ENCODE data around the gene RNF5.

The RNF5 gene

DNA sequence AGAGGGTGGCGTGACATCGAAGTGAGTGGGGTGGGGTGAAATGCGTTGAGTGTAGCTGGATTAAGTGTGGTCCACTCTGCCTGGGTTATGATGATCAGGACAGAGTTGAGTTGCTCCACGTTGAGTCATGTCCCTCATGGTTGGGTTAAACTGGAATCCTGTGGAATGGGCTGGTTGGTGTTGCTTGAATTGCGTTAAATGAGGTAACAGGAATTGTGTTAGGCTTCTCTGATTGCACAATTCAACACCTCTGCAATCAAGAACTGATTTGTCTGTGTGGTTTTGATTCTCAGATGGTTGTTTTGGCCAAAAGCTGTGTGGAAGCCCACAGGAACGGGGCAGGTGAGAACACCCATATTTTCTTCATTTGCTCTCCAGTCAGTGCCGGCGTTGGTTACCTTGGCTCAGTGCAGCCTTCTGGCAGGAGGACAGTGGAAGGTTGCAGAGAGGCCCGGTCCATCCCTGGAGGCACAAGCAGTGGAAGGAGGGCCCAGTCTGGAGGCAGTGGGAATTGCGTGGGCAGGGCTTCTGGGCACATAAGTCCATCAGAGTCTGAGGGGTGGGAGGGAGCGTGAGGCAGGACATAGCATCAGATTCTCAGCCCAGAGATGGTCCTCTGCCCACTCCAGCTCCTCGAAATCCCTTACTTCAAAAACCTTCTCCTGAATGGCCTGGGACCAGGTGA, 34.0 kb downstream of the RNF5 start:
- Mint-ChIP-seq H3K4me3 (no peak overlapping the region), H3K4me1 (peaks cover 17% of the 10 kb centered on the region), H3K9me3 (no peaks in the 10 kb centered on the region), H3K36me3 (no peaks in the 10 kb centered on the region), H3K27ac (no peak overlapping the region), H3K27me3 (no peaks in the 10 kb centered on the region)
- ATAC-seq (ENCODE audit: low read depth): no peak
- no peak for DNase-seq (ENCODE audit: low spot score in 2 of 2)

DNA sequence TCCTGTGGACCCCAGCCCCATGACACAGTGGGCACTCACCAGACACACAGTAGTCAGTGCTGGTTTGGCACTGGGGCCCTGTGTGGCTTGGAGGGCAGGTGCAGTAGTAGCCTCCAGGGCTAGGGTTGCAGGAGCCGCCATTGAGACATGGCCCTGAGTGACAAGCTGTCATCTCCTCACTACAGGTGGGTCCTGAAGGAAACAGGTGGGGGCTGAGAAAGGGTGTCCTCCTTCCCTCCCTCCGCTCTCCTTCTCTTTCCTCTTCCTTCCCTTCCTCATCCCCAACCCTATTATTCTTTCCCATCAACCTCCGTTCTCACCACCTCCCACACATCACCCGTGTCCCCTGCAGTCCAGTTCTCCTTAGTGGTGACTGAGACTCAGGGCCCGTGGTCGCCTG, 35.4 kb downstream of the RNF5 start:
- peaks cover 12% of the 10 kb centered on the region for H3K4me1 Mint-ChIP-seq
- no peaks in the 10 kb centered on the region for H3K36me3 Mint-ChIP-seq
- H3K4me3 Mint-ChIP-seq: no peak overlapping the region
- DNase-seq (ENCODE audit: low spot score in 2 of 2): no peak
- ATAC-seq (ENCODE audit: low read depth): no peak
- H3K27ac Mint-ChIP-seq: peak overlapping the region; percentile 19
- H3K27me3 Mint-ChIP-seq: no peaks in the 10 kb centered on the region
- H3K9me3 Mint-ChIP-seq: no peaks in the 10 kb centered on the region

DNA sequence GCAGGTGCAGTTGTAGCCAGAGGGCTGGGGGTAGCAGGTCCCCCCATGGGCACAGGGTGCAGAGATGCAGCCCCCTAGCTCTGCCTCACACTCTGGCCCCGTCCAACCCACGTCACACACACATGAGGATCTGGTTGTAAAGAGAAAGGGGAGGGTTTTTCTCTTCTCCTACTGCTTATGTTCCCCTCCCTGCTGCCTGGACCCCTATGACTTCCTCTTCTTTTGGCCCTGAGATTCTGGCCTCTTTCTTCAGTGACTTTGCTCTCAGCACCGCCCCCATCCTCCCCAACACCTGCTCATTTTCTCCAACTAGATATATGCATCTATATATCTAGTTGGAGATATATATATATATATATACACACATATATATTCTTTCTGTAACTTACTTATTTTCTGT, 35.9 kb downstream of the RNF5 start:
- H3K4me1 Mint-ChIP-seq: peaks cover 12% of the 10 kb centered on the region
- no peaks in the 10 kb centered on the region for H3K27me3 Mint-ChIP-seq
- no peak for DNase-seq (ENCODE audit: low spot score in 2 of 2)
- no peaks in the 10 kb centered on the region for H3K36me3 Mint-ChIP-seq
- no peak overlapping the region for H3K4me3 Mint-ChIP-seq
- no peak for ATAC-seq (ENCODE audit: low read depth)
- H3K27ac Mint-ChIP-seq: peak overlapping the region; percentile 19
- H3K9me3 Mint-ChIP-seq: no peaks in the 10 kb centered on the region

DNA sequence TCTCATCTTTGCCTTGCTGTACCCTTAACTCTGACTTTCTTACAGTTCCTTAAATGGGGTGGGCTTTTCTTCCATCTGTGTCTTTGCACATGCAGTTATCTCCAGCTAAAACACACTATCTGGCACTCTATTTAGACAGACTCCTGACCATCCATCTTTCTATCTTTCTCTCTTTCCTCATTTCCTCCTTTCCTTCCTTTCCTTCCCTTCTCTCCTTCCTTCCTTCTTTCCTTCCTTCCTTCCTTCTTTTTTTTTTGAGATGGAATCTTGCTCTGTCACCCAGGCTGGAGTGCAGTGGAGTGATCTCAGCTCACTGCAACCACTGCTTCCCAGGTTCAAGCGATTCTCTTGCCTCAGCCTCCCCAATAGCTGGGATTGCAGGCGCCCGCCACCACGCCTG, 37.4 kb downstream of the RNF5 start:
- no peak for DNase-seq (ENCODE audit: low spot score in 2 of 2)
- ATAC-seq (ENCODE audit: low read depth): no peak
- peaks cover 17% of the 10 kb centered on the region for H3K4me1 Mint-ChIP-seq
- H3K4me3 Mint-ChIP-seq: no peak overlapping the region
- no peaks in the 10 kb centered on the region for H3K36me3 Mint-ChIP-seq
- no peaks in the 10 kb centered on the region for H3K9me3 Mint-ChIP-seq
- H3K27me3 Mint-ChIP-seq: no peaks in the 10 kb centered on the region
- H3K27ac Mint-ChIP-seq: no peak overlapping the region

DNA sequence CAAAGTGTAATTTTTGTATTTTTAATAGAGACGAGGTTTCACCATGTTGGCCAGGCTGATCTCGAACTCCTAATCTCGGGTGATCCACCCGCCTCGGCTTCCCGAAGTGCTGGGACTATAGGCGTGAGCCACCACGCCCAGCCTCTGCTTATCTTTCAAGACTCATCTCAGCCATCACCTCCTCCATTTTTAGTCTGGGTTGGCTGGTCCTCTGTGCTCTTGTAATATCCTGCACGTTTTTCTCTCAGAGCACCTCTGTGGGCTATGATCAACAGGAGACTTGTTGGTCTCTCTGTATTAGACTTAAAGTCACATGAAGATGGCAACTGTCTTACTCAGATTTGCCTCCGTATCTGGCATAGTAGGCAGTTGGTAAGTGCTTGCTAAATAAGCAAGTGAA, 38.1 kb downstream of the RNF5 start:
- ATAC-seq (ENCODE audit: low read depth) (no peak), DNase-seq (ENCODE audit: low spot score in 2 of 2) (no peak)
- no peaks in the 10 kb centered on the region for H3K36me3 Mint-ChIP-seq
- no peak overlapping the region for H3K4me3 Mint-ChIP-seq
- peaks cover 17% of the 10 kb centered on the region for H3K4me1 Mint-ChIP-seq
- H3K27me3 Mint-ChIP-seq: no peaks in the 10 kb centered on the region
- H3K27ac Mint-ChIP-seq: no peak overlapping the region
- no peaks in the 10 kb centered on the region for H3K9me3 Mint-ChIP-seq

DNA sequence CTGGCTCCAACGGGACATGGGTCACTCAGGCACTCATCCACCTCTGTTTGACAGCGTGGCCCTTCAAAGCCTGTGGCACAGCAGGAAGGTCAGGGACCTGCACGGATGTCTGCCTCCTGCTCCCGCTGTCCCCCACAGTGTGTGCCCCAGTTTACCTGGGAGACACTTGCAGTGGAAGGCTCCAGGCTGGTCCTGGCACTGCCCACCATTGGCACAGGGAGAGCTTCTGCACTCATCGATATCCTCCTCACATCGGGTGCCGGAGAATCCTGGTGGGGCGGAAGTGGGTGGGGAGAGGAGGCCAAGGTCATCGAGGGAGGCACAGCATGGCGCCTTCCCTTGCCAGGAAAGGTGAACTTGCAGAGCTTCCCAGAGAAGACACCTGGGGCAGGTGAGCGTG, 38.8 kb downstream of the RNF5 start:
- no peaks in the 10 kb centered on the region for H3K27me3 Mint-ChIP-seq
- H3K36me3 Mint-ChIP-seq: no peaks in the 10 kb centered on the region
- no peak overlapping the region for H3K27ac Mint-ChIP-seq
- DNase-seq (ENCODE audit: low spot score in 2 of 2) (no peak), ATAC-seq (ENCODE audit: low read depth) (no peak)
- H3K4me1 Mint-ChIP-seq: peaks cover 21% of the 10 kb centered on the region
- H3K4me3 Mint-ChIP-seq: no peak overlapping the region
- H3K9me3 Mint-ChIP-seq: no peaks in the 10 kb centered on the region

DNA sequence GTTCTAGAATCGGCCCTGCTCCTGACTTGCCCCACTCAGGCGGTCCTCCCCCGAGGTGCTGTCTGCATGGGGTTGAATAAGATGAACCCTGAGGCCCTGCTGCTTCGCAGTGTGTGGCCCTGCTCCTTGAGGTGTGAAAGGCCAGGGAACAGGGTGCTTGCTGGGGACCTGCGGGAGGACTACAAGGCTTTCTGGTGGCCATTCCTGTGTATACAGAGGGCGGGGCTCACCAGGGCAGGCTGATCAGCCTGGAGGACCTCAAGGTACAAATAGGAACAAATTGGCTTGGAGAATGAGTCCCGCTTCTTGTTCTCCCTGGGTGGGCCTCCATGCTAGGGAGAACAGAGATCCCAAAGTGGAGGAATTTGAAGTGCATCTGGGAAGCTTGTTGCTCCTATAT, 40.0 kb downstream of the RNF5 start:
- peaks cover 31% of the 10 kb centered on the region for H3K4me1 Mint-ChIP-seq
- ATAC-seq (ENCODE audit: low read depth) (no peak), DNase-seq (ENCODE audit: low spot score in 2 of 2) (no peak)
- H3K27ac Mint-ChIP-seq: no peak overlapping the region
- no peaks in the 10 kb centered on the region for H3K36me3 Mint-ChIP-seq
- H3K9me3 Mint-ChIP-seq: no peaks in the 10 kb centered on the region
- H3K27me3 Mint-ChIP-seq: no peaks in the 10 kb centered on the region
- H3K4me3 Mint-ChIP-seq: no peak overlapping the region

DNA sequence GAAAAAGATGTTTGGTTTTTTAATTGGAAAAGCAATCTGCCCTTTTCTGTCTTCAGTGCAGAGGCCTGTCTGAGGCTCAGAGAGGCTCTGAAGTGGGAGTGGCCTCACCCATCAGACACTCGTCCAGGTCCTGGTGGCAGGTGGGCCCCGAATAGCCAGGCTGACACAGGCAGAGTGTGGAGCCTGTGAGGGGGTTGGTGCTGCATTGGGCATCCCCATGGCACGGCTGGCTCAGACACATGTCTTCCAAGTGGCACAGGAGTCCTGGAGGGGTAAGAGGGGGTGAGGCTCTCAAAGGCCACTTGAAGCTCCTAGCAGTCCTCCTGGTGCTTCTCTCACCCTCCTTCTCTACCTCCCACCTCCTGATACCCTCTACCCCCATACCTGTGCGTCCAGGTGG, 41.8 kb downstream of the RNF5 start:
- Mint-ChIP-seq H3K36me3 (no peaks in the 10 kb centered on the region), H3K27me3 (no peaks in the 10 kb centered on the region), H3K9me3 (no peaks in the 10 kb centered on the region), H3K4me3 (no peak overlapping the region), H3K27ac (no peak overlapping the region), H3K4me1 (peaks cover 41% of the 10 kb centered on the region)
- ATAC-seq (ENCODE audit: low read depth): no peak
- DNase-seq (ENCODE audit: low spot score in 2 of 2): no peak

DNA sequence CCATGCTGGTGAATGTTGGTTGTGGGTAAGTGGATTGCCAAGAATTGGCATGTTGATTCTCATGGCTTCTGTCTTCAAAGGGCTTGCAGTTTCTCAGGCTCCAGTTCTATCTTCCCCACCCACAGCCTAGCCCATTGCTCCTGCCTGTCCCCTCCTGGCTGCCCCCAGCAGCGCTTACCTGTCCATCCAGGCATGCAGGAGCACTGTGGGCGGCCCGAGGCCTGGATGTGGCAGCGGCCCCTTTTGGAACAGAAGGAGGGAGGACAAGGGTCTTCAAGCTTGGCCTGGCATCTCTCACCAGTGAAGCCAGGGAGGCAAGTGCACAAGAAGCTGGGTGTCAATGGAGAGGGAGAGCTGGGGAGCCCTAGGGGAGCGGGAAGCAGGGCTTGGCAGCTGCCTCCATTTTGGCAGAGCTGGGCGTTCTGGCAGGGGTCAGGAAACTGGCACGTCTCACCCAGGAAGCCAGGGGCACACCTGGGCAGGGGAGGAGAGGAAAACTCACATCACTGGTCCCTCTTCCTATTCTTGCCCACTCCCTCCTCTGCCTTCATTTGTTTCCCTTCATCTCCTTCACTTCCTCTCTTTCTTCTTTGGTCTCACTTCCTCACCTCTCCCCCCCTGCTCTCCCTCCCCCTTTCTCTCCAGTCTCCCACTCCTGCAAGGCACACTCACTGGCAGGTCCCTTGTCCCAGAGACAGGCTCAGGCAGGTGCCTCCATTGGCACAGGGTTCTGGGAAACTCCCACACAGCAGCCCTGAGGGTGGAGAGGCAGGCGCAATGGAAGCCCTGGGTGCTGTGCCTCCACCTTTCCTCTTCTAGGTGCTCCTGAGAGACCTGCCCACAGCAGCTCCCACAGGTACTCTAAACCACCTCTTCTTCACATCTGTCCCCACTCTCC, 44.4 kb downstream of the RNF5 start:
- ATAC-seq (ENCODE audit: low read depth): no peak
- H3K36me3 Mint-ChIP-seq: no peaks in the 10 kb centered on the region
- no peak for DNase-seq (ENCODE audit: low spot score in 2 of 2)
- H3K4me3 Mint-ChIP-seq: peak overlapping the region; percentile 28
- H3K4me1 Mint-ChIP-seq: peaks cover 54% of the 10 kb centered on the region
- no peaks in the 10 kb centered on the region for H3K27me3 Mint-ChIP-seq
- H3K9me3 Mint-ChIP-seq: no peaks in the 10 kb centered on the region
- H3K27ac Mint-ChIP-seq: peak overlapping the region; percentile 79

DNA sequence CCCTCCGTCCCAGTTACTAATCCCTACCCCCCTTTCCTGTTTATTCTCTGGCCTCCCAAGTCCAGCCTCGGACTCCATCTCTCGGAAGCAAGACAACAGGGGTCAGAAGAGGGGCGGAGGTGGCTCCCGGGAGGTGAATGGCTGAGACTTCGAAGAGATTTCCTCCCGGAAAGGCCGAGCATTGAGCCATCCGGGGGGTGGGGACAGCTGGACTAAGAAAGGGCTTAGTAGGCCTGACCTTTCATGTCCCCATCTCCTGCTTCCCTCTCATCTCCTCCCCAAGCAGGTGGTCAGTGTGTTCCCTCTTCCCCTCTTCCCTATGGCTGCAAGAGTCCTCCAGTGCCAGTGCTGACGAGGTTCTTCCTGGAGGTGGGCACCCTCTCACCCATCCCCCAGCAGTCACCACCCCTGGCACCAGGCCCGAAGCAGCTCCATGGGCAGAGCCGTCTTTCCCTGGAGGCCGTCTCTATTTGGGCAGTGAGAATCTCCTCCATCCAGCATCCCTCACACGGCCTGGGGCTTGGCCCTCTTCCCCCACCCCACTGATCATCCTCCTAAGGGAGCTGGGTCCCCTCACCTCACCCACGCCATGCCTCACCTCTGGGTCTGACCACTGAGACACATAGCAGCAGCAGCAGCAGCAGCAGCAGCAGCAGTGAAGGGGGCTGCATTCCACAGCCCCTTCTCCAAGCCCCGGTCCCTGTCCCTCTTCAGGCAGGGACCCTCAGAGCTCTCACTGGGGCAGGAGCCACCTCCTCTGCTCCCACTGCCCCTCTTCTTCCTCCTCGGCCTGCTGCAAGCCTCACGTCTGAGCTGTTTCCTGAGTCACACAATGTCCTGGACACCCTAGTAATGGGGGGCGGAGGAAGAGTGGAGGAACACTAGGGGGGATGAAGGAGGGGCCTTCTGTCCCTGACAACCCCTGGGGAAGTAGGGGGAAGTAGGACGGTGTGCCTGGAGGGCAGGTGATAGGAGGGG, 45.3 kb downstream of the RNF5 start, which contains the start of gene NOTCH4:
TSS of gene NOTCH4 (minus strand) at position 810 of the 978 bp plus-strand sequence. CDS start at position 671, 139 bp downstream.
- no peak for DNase-seq (ENCODE audit: low spot score in 2 of 2)
- no peaks in the 10 kb centered on the region for H3K9me3 Mint-ChIP-seq

DNA sequence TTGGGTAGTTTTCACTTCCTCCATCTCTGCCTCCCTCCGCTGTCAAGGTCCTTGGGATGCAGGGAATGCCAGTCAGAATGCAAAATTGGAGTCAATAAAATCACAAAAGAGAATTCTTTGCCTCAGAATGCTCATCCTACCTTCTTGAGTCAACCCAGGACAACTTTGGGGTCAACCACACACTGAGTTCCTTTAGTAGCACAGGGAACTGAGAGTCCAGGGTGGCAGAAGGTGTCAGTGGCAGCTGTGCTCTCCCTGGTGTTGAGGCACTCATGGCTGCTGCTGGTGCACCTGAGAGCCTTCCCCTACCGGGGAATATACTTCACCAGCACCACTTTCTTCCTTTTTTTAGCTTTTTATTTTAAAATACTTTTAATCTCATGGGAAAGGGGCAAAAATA, 46.5 kb downstream of the RNF5 start:
- no peaks in the 10 kb centered on the region for H3K9me3 Mint-ChIP-seq
- H3K36me3 Mint-ChIP-seq: no peaks in the 10 kb centered on the region
- no peaks in the 10 kb centered on the region for H3K27me3 Mint-ChIP-seq
- H3K4me1 Mint-ChIP-seq: peaks cover 61% of the 10 kb centered on the region
- H3K4me3 Mint-ChIP-seq: peak overlapping the region; percentile 30
- ATAC-seq (ENCODE audit: low read depth) (peak; percentile 90), DNase-seq (ENCODE audit: low spot score in 2 of 2) (peak in 1 of 2 donors; percentile 32)
- peak overlapping the region; percentile 84 for H3K27ac Mint-ChIP-seq

More for the DNA sequence above, 45.3 kb downstream of the RNF5 start, which contains the start of gene NOTCH4:
- Mint-ChIP-seq H3K27me3 (no peaks in the 10 kb centered on the region), H3K4me3 (peak within 1 kb of the TSS; percentile 30), H3K4me1 (peaks cover 62% of the 10 kb centered on the region), H3K27ac (peak within 1 kb of the TSS; percentile 84), H3K36me3 (no peaks in the 10 kb centered on the region)
- ATAC-seq (ENCODE audit: low read depth): no peak

DNA sequence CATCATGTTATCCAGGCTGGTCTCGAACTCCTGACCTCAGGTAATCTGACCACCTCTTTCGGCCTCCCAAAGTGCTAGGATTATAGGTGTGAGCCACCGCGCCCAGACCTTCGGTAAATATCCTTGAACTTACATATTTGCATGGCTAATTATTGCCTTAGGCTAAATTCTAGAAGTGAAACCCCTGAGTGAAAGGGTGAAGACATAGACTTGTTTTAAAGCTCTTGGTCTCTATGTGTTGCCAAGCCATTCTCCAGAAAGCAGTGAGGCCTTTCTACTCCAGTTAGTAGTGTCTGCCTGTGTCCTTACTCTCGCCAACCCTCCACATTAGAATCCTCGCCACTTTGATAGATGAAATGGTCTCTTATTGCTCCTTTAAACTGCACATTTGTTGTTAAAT, 48.2 kb downstream of the RNF5 start:
- peak in 1 of 2 donors; percentile 23 for DNase-seq (ENCODE audit: low spot score in 2 of 2)
- Mint-ChIP-seq H3K27me3 (no peaks in the 10 kb centered on the region), H3K4me1 (peaks cover 57% of the 10 kb centered on the region), H3K9me3 (no peaks in the 10 kb centered on the region), H3K4me3 (peak overlapping the region; percentile 8), H3K36me3 (no peaks in the 10 kb centered on the region), H3K27ac (peak overlapping the region; percentile 12)
- peak; percentile 54 for ATAC-seq (ENCODE audit: low read depth)

Measured in memory B cell (primary cell).